GM06990 (cell line): ENCODE data around the gene THSD8.

Experiments used
- DNase-seq: peaks from one replicate; pipeline ENCODE4 v3.0.0-alpha.2; 2011; ENCODE audit not compliant: insufficient read length; ENCODE audit errors: extremely low read depth
- H3K27me3 ChIP-seq: replicated peaks from 2 replicates; pipeline ENCODE4 v1.6.0; 2011; ENCODE audit warnings: low read length; ENCODE audit not compliant: control insufficient read depth, insufficient read depth
- H3K36me3 ChIP-seq: 2 replicates; pipeline ENCODE4 v1.5.1; 2011; ENCODE audit warnings: low read length; ENCODE audit not compliant: control insufficient read depth, insufficient read depth
- H3K4me3 ChIP-seq: replicated peaks from 2 replicates; pipeline ENCODE4 v1.5.1; 2011; ENCODE audit warnings: low read depth, mild to moderate bottlenecking, control low read depth, low read length
- CTCF ChIP-seq: IDR thresholded peaks from 2 replicates; pipeline ENCODE4 v1.5.1; 2011; ENCODE audit warnings: low read length, control low read depth, mild to moderate bottlenecking, inconsistent platforms; ENCODE audit not compliant: insufficient read depth, poor library complexity, severe bottlenecking

THSD8 gene

GRCh38 chr19:12789098-12789903 is 12.6 kb upstream of the THSD8 start:
- Histone ChIP-seq H3K4me3 (peak overlapping the region; percentile 62), H3K36me3 (no peaks in the 10 kb centered on the region), H3K27me3 (no peaks in the 10 kb centered on the region)
- DNase-seq: no peak
- no peak for TF ChIP-seq CTCF

DNA sequence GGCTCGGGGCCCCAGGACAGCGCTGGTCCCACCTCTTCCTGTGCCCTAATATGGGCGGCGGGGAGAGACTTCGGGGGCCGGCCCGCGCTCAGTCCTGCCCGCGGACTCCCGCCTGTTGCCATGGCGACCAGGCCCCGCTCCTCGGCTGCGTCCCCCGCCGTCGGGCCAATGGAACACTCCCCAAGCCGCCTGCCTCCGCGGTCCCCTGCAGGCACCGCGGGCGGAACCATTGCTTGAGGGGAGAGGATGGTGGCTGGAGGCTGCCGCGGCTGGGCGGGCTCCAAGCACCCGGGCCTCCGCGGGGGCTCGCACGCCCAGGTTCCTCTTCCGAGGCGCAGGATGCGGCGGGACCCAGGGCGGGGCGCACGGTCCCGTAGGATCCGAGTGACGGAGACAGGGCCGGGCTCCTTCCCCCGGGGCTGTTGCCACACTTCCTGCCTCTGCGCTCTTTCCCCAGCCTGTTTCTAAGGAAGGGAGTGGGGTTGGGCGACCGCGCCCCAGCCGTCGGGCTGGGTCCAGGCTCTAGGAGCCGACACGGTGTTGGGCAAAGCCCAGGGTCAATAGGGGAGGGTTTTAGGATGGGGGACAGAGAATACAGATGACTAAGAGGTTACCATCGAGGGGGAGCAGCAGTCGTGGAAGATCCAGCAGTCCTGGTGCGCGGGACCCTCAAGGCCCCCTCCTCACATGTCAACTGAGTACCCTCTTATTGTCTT is 11.8 kb upstream of the THSD8 start:
- H3K27me3 ChIP-seq: no peaks in the 10 kb centered on the region
- H3K36me3 ChIP-seq: no peaks in the 10 kb centered on the region
- no peak for TF ChIP-seq CTCF
- peak overlapping the region; percentile 96 for H3K4me3 ChIP-seq
- DNase-seq: peak; percentile 99

DNA sequence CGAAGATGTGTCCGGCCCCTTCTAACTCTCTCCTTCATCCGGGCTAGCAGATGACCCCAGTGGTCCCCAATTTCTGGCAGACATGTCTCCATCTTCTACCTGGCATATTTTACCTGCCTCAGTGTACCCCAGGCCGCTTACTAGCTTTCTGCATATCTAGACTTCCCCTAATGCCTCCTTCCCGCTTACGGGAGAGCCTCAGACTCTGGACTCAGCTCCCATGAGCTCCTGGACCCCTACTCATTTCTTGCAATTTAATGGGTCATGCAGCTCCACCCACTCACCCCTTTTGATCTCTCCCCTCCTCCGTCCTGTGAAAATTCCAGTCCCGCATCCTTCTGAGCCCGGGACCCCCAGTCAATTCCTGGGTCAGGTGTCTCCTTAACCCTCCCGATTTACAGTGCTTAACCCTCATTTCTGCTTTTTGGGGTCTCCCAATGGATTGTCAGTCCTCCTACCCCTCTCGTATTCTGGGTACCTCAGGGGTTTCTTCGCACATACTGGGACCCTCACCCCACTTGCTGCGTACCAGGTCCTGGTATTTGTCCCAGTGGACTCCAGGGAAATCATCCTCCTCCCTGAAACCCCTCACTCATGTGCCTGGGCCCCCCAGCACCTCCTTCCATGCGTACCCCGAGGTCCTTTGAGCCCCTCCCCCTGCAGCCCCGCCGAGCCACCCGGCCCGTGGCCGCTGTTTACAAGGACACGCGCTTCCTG is 11.1 kb upstream of the THSD8 start:
- no peaks in the 10 kb centered on the region for H3K36me3 ChIP-seq
- H3K27me3 ChIP-seq: no peaks in the 10 kb centered on the region
- no peak for DNase-seq
- no peak for TF ChIP-seq CTCF
- H3K4me3 ChIP-seq: peak overlapping the region; percentile 96

GRCh38 chr19:12791345-12792050 is 10.4 kb upstream of the THSD8 start, which contains the start of gene JUNB:
Gene JUNB, plus strand, starts transcription at chr19:12791486. Its CDS starts 286 bp downstream, at chr19:12791772.
- H3K4me3 ChIP-seq: peak within 1 kb of the TSS; percentile 96
- H3K36me3 ChIP-seq: no peaks in the 10 kb centered on the region
- peak; percentile 97 for DNase-seq
- no peaks in the 10 kb centered on the region for H3K27me3 ChIP-seq
- TF ChIP-seq CTCF: peak; percentile 8

GRCh38 chr19:12792051-12792852 is 9.6 kb upstream of the THSD8 start:
- H3K27me3 ChIP-seq: no peaks in the 10 kb centered on the region
- H3K4me3 ChIP-seq: peak overlapping the region; percentile 96
- TF ChIP-seq CTCF: no peak

More at GRCh38 chr19:12792051-12792852, 9.6 kb upstream of the THSD8 start:
- peak; percentile 91 for DNase-seq
- H3K36me3 ChIP-seq: no peaks in the 10 kb centered on the region
